Ramos (cell line): ENCODE data around the gene SLC2A2.

Experiments used
- in situ Hi-C: fragments of 300-500 bp; cut with MboI; formaldehyde crosslinking; loops from one replicate; pipeline ENCODE4 v1.14.3; 2022; ENCODE audit warnings: low sequenced_read_pairs; ENCODE audit not compliant: unreplicated experiment

SLC2A2 gene

DNA sequence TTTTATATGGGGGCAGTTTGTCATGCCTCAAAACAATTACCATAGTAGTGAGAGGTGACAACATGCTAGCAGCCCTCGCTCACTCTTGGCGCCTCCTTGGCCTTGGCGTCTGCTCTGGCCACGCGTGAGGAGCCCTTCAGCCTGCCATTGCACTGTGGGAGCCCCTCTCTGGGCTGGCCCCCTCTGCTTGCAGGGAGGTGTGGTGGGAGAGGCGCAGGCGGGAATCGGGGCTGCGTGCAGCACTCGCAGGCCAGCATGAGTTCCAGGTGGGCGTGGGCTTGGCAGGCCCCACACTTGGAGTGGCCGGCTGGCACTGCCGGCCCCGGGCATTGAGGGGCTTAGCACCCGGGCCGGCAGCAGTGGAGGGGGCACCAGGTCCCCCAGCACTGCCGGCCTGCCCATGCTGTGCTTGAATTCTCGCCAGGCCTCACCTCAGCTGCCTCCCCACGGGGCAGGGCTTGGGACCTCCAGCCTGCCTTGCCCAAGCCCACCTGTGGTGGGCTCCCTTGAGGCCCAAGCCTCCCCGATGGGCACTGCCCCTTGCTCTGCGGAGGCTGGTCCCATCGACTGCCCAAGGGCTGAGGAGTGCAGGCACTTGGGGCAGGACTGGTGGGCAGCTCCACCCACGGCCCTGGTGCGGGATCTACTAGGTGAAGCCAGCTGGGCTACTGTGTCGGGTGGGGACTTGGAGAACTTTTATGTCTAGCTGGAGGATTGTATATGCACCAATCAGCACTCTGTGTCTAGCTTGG is 79.3 kb downstream of the SLC2A2 start:
- in situ Hi-C loops = no loop called here
